HL-60 (cell line): ENCODE data around the gene ANKRD13A.

ENCODE experiments used
- DNase-seq, 2 experiments: peaks; one replicate each; pipeline ENCODE4 v3.0.0-alpha.2; 2010 to 2020; ENCODE audit warnings: low read depth in 1 of 2, low spot score in 1 of 2
- H3K27ac ChIP-seq: fragments of 250-450 bp; sonication (Bioruptor Pico); replicated peaks from 2 replicates; pipeline ENCODE4 v1.5.1; 2020; ENCODE audit warnings: mild to moderate bottlenecking, moderate library complexity
- H3K27me3 ChIP-seq: fragments of 250-450 bp; sonication (Bioruptor Pico); 2 replicates; pipeline ENCODE4 v1.5.1; 2021; ENCODE audit warnings: mild to moderate bottlenecking, moderate library complexity; ENCODE audit not compliant: insufficient read depth, poor library complexity, severe bottlenecking
- H3K4me3 ChIP-seq: replicated peaks from 2 replicates; pipeline ENCODE4 v1.5.1; 2011; ENCODE audit warnings: mild to moderate bottlenecking, control low read depth, low read length; ENCODE audit not compliant: insufficient read depth
- CTCF ChIP-seq: IDR thresholded peaks from one replicate; pipeline ENCODE4 v1.5.1; 2011; ENCODE audit warnings: low read length, control low read depth, inconsistent platforms; ENCODE audit not compliant: insufficient read depth
- GABPA ChIP-seq: IDR thresholded peaks from 2 replicates; pipeline ENCODE4 v1.6.1; 2012; ENCODE audit warnings: low read depth
- POLR2AphosphoS5 ChIP-seq: IDR thresholded peaks from 2 replicates; pipeline ENCODE4 v1.6.1; 2012; ENCODE audit warnings: low read depth
- REST ChIP-seq: IDR thresholded peaks from 2 replicates; pipeline ENCODE4 v1.6.1; 2012; ENCODE audit warnings: low read depth; ENCODE audit not compliant: insufficient replicate concordance
- SPI1 ChIP-seq: IDR thresholded peaks from 2 replicates; pipeline ENCODE4 v1.6.1; 2012; ENCODE audit warnings: low read depth, mild to moderate bottlenecking, borderline replicate concordance

Gene ANKRD13A

GRCh38 chr12:110073049-110073831, 74.0 kb downstream of the ANKRD13A start:
- H3K27me3 ChIP-seq: no peaks in the 10 kb centered on the region
- H3K27ac ChIP-seq: no peak overlapping the region
- peak overlapping the region; percentile 22 for H3K4me3 ChIP-seq
- no peak for DNase-seq
- TF ChIP-seq SPI1: peak; percentile 32
- no peak for TF ChIP-seq REST
- TF ChIP-seq POLR2AphosphoS5: no peak
- no peak for TF ChIP-seq GABPA

GRCh38 chr12:110074089-110074488, 74.9 kb downstream of the ANKRD13A start:
- Histone ChIP-seq H3K27ac (no peak overlapping the region), H3K27me3 (no peaks in the 10 kb centered on the region), H3K4me3 (no peak overlapping the region)
- no peak for DNase-seq
- no peak for TF ChIP-seq POLR2AphosphoS5
- TF ChIP-seq CTCF: no peak
- TF ChIP-seq SPI1: no peak
- no peak for TF ChIP-seq GABPA
- TF ChIP-seq REST: no peak

- TF ChIP-seq POLR2AphosphoS5 (no peak), CTCF (no peak), REST (no peak), GABPA (no peak), SPI1 (no peak)
- no peak overlapping the region for H3K4me3 ChIP-seq
- DNase-seq: no peak
- H3K27me3 ChIP-seq: no peaks in the 10 kb centered on the region
- H3K27ac ChIP-seq: no peak overlapping the region
Measured at GRCh38 chr12:110075880-110076279, 76.7 kb downstream of the ANKRD13A start.
